B cell (primary cell): ENCODE measurements around the gene ARSD. TPM values are rescaled to one million over a fixed set of nuclear protein-coding genes. Genes with fewer than 3 reads are reported as not detected.

Experiments used
- ATAC-seq: fragments of 200-7000 bp; cut with Tn5 transposase; one replicate; pipeline ENCODE4 v1.10.0; 2021; ENCODE audit warnings: low read depth, mild to moderate bottlenecking, moderate number of reproducible peaks, moderate library complexity
- CTCF ChIA-PET: fragments of 350-600 bp; sonication (Branson Sonifier 250); formaldehyde crosslinking; loops from one replicate; lab custom pipeline; 2021; ENCODE audit warnings: antibody characterized with exemption, inconsistent platforms; lab: Charles Lee
- POLR2A ChIA-PET: fragments of 350-600 bp; sonication (Branson Sonifier 250); formaldehyde crosslinking; loops from one replicate; lab custom pipeline; 2021; ENCODE audit warnings: antibody characterized with exemption; lab: Charles Lee
- DNase-seq: peaks from one replicate; pipeline ENCODE4 v3.0.0; 2013
- H2AFZ ChIP-seq: 2 replicates; pipeline ENCODE4 v1.6.1; 2012; ENCODE audit warnings: mild to moderate bottlenecking, low read depth, low read length; ENCODE audit not compliant: insufficient read depth, poor library complexity, severe bottlenecking
- H3K27ac ChIP-seq, 2 donors: 1 replicate in 1 of 2; 2 replicates in 1 of 2; pipeline ENCODE4 v1.5.1; 2012 to 2013; ENCODE audit warnings: low read length in 2 of 2, mild to moderate bottlenecking in 2 of 2, moderate library complexity in 1 of 2
- H3K27me3 ChIP-seq, 4 experiments: fragments of 200-600 bp in 1 of 4; sonication (generic) in 1 of 4; replicated peaks in 1 of 4; 1 replicate in 2 of 4; 2 replicates in 2 of 4; pipeline versions ENCODE4 v1.6.1 to v1.7.0; 2013 to 2016; ENCODE audit warnings: low read length in 3 of 4, mild to moderate bottlenecking in 2 of 4, mixed read lengths in 1 of 4, moderate library complexity in 1 of 4; ENCODE audit not compliant: insufficient read depth in 4 of 4, control insufficient read depth in 3 of 4; ENCODE audit errors: control extremely low read depth in 1 of 4
- H3K36me3 ChIP-seq, 2 experiments: replicated peaks in 1 of 2; 1 replicate in 1 of 2; 2 replicates in 1 of 2; pipeline versions ENCODE4 v1.6.1 to v1.7.1; 2013; ENCODE audit warnings: low read length in 1 of 2; ENCODE audit not compliant: insufficient read depth in 2 of 2, control insufficient read depth in 1 of 2; ENCODE audit errors: control extremely low read depth in 1 of 2, extremely low read depth in 1 of 2
- H3K4me1 ChIP-seq, 2 donors: fragments of 200-600 bp in 1 of 2; sonication (generic) in 1 of 2; 1 replicate in 1 of 2; 2 replicates in 1 of 2; pipeline versions ENCODE4 v1.5.1 to v1.6.1; 2013 to 2017; ENCODE audit warnings: low read length in 2 of 2; ENCODE audit not compliant: control insufficient read depth in 2 of 2, insufficient read depth in 2 of 2
- H3K4me2 ChIP-seq: replicated peaks from 2 replicates; pipeline ENCODE3; 2012; ENCODE audit warnings: mild to moderate bottlenecking, low read depth, low read length; ENCODE audit not compliant: poor library complexity, severe bottlenecking
- H3K4me3 ChIP-seq, 5 experiments: fragments of 200-600 bp in 1 of 5; sonication (generic) in 1 of 5; 1 replicate in 3 of 5; 2 replicates in 2 of 5; pipeline versions ENCODE4 v1.5.1 to v1.7.0; 2011 to 2016; ENCODE audit warnings: low read length in 4 of 5, mild to moderate bottlenecking in 4 of 5, low read depth in 2 of 5, control low read depth in 1 of 5, moderate library complexity in 1 of 5; ENCODE audit not compliant: insufficient read depth in 1 of 5; ENCODE audit errors: control extremely low read depth in 1 of 5, extremely low read depth in 1 of 5
- H3K79me2 ChIP-seq: fragments of 200-600 bp; sonication (generic); one replicate; pipeline ENCODE4 v1.6.0; 2016; ENCODE audit warnings: low read length; ENCODE audit not compliant: control insufficient read depth, insufficient read depth
- H3K9ac ChIP-seq: fragments of 200-600 bp; sonication (generic); 2 replicates; pipeline ENCODE4 v1.6.1; 2017; ENCODE audit warnings: mild to moderate bottlenecking, low read length, moderate library complexity
- H3K9me3 ChIP-seq, 3 donors: one replicate each; pipeline versions ENCODE4 v1.6.1 to v1.7.1; 2013; ENCODE audit warnings: low read length in 2 of 3; ENCODE audit not compliant: control insufficient read depth in 2 of 3, insufficient read depth in 1 of 3; ENCODE audit errors: control extremely low read depth in 1 of 3
- H4K20me1 ChIP-seq: 2 replicates; pipeline ENCODE4 v1.6.0; 2012; ENCODE audit warnings: mild to moderate bottlenecking, low read length; ENCODE audit not compliant: insufficient read depth, control insufficient read depth, poor library complexity, severe bottlenecking
- H3K27ac Mint-ChIP-seq: one replicate; pipeline ENCODE4 v1.8.0; 2021; ENCODE audit warnings: mixed read lengths
- H3K27me3 Mint-ChIP-seq: one replicate; pipeline ENCODE4 v1.8.0; 2021; ENCODE audit warnings: mixed read lengths
- H3K4me1 Mint-ChIP-seq: one replicate; pipeline ENCODE4 v1.8.0; 2021; ENCODE audit warnings: mixed read lengths
- H3K4me3 Mint-ChIP-seq: one replicate; pipeline ENCODE4 v1.8.0; 2021; ENCODE audit warnings: mixed read lengths
- H3K9me3 Mint-ChIP-seq: one replicate; pipeline ENCODE4 v1.8.0; 2022; ENCODE audit warnings: mixed read lengths; ENCODE audit not compliant: insufficient read depth
- CTCF ChIP-seq: fragments of 200-600 bp; IDR thresholded peaks from one replicate; pipeline ENCODE4 v1.8.0; 2022; ENCODE audit warnings: antibody characterized with exemption, mild to moderate bottlenecking
- EZH2 ChIP-seq: IDR thresholded peaks from 2 replicates; pipeline ENCODE4 v1.6.1; 2012; ENCODE audit warnings: borderline replicate concordance, low read depth, mild to moderate bottlenecking, moderate library complexity, low read length; ENCODE audit not compliant: insufficient read depth, poor library complexity, severe bottlenecking
- WGBS: methylation state at CpG from one replicate; pipeline ENCODE4 v1.1.5; 2013; ENCODE audit warnings: missing lambda C conversion rate; ENCODE audit not compliant: insufficient coverage; 5-methylcytosine and 5-hydroxymethylcytosine counted together
- intact Hi-C: fragments of 100-400 bp; cut with micrococcal nuclease; formaldehyde crosslinking; loops from one replicate; pipeline ENCODE4 v1.10.0; 2022
- polyA plus RNA-seq: library from polyadenylated mRNA; depleted of rRNA; stranded (reverse); fragments of >200 nt; gene quantifications from 2 replicates; pipeline ENCODE4 v1.2.3, GENCODE V29; 2012
- total RNA-seq, 2 donors: library from RNA; stranded (reverse); fragments of 120-200 nt in 1 of 2; gene quantifications; 1 replicate in 1 of 2; 2 replicates in 1 of 2; pipeline versions ENCODE4 v1.2.3 to v1.2.4, GENCODE V29; 2013 to 2022

Gene ARSD
- total and polyA plus RNA-seq, 2 donors (not counting 1 experiment from before 2014, with no cell fraction given): 2.7 to 13.3 TPM

DNA sequence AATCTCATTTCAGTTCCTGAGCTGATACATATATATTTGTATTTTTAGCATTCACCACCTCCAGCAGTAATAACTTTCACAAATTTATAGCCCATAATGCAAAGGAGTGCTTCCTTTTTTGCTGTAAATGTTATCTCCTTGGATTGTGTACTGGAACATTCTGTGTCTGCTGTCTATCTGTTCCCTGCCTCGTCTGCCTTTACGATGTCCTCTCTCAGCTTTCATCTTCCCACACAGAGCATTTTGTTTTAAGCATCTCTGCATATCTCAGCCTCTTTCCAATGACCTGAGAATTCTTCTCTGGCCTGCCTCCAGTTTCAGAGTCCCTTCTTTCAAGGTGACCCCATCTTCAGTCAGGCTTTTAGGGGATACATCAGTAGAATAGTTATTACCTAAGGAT is 57.3 kb downstream of the ARSD start:
- Histone ChIP-seq H3K9me3 (peaks cover 0 to 4% (median 0%) of the 10 kb centered on the region in 3 donors), H3K4me1 (no peaks in the 10 kb centered on the region), H3K4me3 (no peak overlapping the region), H3K9ac (no peak overlapping the region), H3K79me2 (no peaks in the 10 kb centered on the region), H3K27me3 (no peaks in the 10 kb centered on the region), H3K36me3 (no peaks in the 10 kb centered on the region), H3K4me2 (no peak overlapping the region), H4K20me1 (no peaks in the 10 kb centered on the region), H3K27ac (no peak overlapping the region), H2AFZ (no peak overlapping the region)
- DNase-seq: no peak
- no CpG with 5 or more reads among the region's 2 CpGs for WGBS
- ChIA-PET POLR2A (no interaction called here), CTCF (no interaction called here)
- no peak for TF ChIP-seq EZH2
- TF ChIP-seq CTCF: no peak
- peaks cover 6% of the 10 kb centered on the region for H3K27me3 Mint-ChIP-seq
- intact Hi-C loops: no loop called here
- ATAC-seq: no peak
- no peak overlapping the region for H3K27ac Mint-ChIP-seq
- no peaks in the 10 kb centered on the region for H3K9me3 Mint-ChIP-seq
- no peaks in the 10 kb centered on the region for H3K4me1 Mint-ChIP-seq
- H3K4me3 Mint-ChIP-seq: no peak overlapping the region

GRCh38 chrX:2870650-2871049 is 58.5 kb downstream of the ARSD start:
- Histone ChIP-seq H3K27me3 (no peaks in the 10 kb centered on the region), H3K27ac (no peak overlapping the region), H2AFZ (no peak overlapping the region), H4K20me1 (no peaks in the 10 kb centered on the region), H3K36me3 (no peaks in the 10 kb centered on the region), H3K9ac (no peak overlapping the region), H3K4me2 (no peak overlapping the region), H3K79me2 (no peaks in the 10 kb centered on the region), H3K4me1 (no peaks in the 10 kb centered on the region), H3K9me3 (peaks cover 0 to 4% (median 0%) of the 10 kb centered on the region in 3 donors), H3K4me3 (no peak overlapping the region)
- intact Hi-C loops: no loop called here
- no peak for TF ChIP-seq EZH2
- no peak for TF ChIP-seq CTCF
- Mint-ChIP-seq H3K4me3 (no peak overlapping the region), H3K27ac (no peak overlapping the region), H3K27me3 (peaks cover 6% of the 10 kb centered on the region), H3K4me1 (no peaks in the 10 kb centered on the region), H3K9me3 (no peaks in the 10 kb centered on the region)
- DNase-seq (no peak), ATAC-seq (no peak)
- POLR2A ChIA-PET: no interaction called here
- CTCF ChIA-PET: no interaction called here
